H1 (cell line): ENCODE measurements around the gene POLR1H. TPM values are rescaled to one million over a fixed set of nuclear protein-coding genes. Genes with fewer than 3 reads are reported as not detected.

Source experiments
- CTCF ChIA-PET: fragments of 300-600 bp; sonication (Branson Sonifier 250); formaldehyde crosslinking; loops from one replicate; lab custom pipeline; 2021; ENCODE audit not compliant: partially characterized antibody; lab: Charles Lee
- POLR2A ChIA-PET: fragments of 300-600 bp; sonication (Branson Sonifier 250); formaldehyde crosslinking; loops from one replicate; lab custom pipeline; 2021; ENCODE audit warnings: inconsistent platforms; ENCODE audit not compliant: partially characterized antibody; lab: Charles Lee
- DNase-seq, 2 experiments: peaks; one replicate each; pipeline versions ENCODE4 v3.0.0 to v3.0.0-alpha.2; 2010 to 2022; ENCODE audit warnings: low spot score in 2 of 2, low read depth in 1 of 2, mixed read lengths in 1 of 2
- FAIRE-seq: peaks from 2 replicates; lab custom pipeline; 2011; peaks lifted over from hg19 to GRCh38; lab: Jason Lieb, UNC
- H2AFZ ChIP-seq: 2 replicates; pipeline ENCODE4 v1.8.1; 2012; ENCODE audit warnings: low read length, inconsistent platforms
- H2AK5ac ChIP-seq: 2 replicates; pipeline ENCODE4 v1.6.1; 2013; ENCODE audit warnings: low read depth, low read length
- H2BK120ac ChIP-seq: replicated peaks from 2 replicates; pipeline ENCODE3; 2013; ENCODE audit warnings: low read depth, low read length, inconsistent platforms
- H2BK12ac ChIP-seq: 2 replicates; pipeline ENCODE4 v1.6.1; 2013; ENCODE audit warnings: low read depth, low read length
- H2BK15ac ChIP-seq: 2 replicates; pipeline ENCODE4 v1.6.1; 2013; ENCODE audit warnings: low read length
- H2BK20ac ChIP-seq: 2 replicates; pipeline ENCODE4 v1.6.1; 2013; ENCODE audit warnings: low read length
- H2BK5ac ChIP-seq: 2 replicates; pipeline ENCODE4 v1.6.1; 2013; ENCODE audit warnings: low read depth, low read length
- H3K14ac ChIP-seq: 2 replicates; pipeline ENCODE4 v1.6.1; 2013; ENCODE audit warnings: inconsistent platforms; ENCODE audit not compliant: insufficient read length
- H3K18ac ChIP-seq: 2 replicates; pipeline ENCODE4 v1.6.1; 2013; ENCODE audit warnings: low read length; ENCODE audit errors: extremely low read depth
- H3K23ac ChIP-seq: 2 replicates; pipeline ENCODE4 v1.6.1; 2013; ENCODE audit warnings: inconsistent platforms; ENCODE audit not compliant: insufficient read length
- H3K23me2 ChIP-seq: 2 replicates; pipeline ENCODE4 v1.6.1; 2013; ENCODE audit warnings: low read depth, low read length
- H3K27ac ChIP-seq: 2 replicates; pipeline ENCODE4 v1.6.1; 2011; ENCODE audit warnings: low read depth, low read length, inconsistent platforms
- H3K27me3 ChIP-seq, 4 experiments: replicated peaks in 1 of 4; 1 replicate in 1 of 4; 2 replicates in 3 of 4; pipeline versions ENCODE4 v1.6.1 to v1.8.1; 2011 to 2013; ENCODE audit warnings: low read length in 3 of 4, mild to moderate bottlenecking in 3 of 4, inconsistent platforms in 2 of 4, mixed read lengths in 2 of 4, moderate library complexity in 1 of 4; ENCODE audit not compliant: control insufficient read depth in 3 of 4, insufficient read depth in 3 of 4; ENCODE audit errors: extremely low read depth in 1 of 4
- H3K36me3 ChIP-seq, 4 experiments: 2 replicates each; pipeline versions ENCODE4 v1.6.1 to v1.8.1; 2011 to 2013; ENCODE audit warnings: mild to moderate bottlenecking in 4 of 4, low read length in 3 of 4, moderate library complexity in 2 of 4, control low read depth in 1 of 4, inconsistent platforms in 1 of 4; ENCODE audit not compliant: insufficient read depth in 4 of 4, control insufficient read depth in 2 of 4
- H3K4ac ChIP-seq: replicated peaks from 2 replicates; pipeline ENCODE3; 2013; ENCODE audit warnings: low read length, low read depth, mixed read lengths, inconsistent platforms; ENCODE audit not compliant: insufficient read length
- H3K4me1 ChIP-seq, 4 experiments: replicated peaks in 1 of 4; 1 replicate in 1 of 4; 2 replicates in 3 of 4; pipeline versions ENCODE4 v1.6.1 to v1.8.1; 2011 to 2013; ENCODE audit warnings: low read length in 3 of 4, inconsistent platforms in 2 of 4, mixed read lengths in 1 of 4; ENCODE audit not compliant: insufficient read depth in 4 of 4, control insufficient read depth in 3 of 4
- H3K4me2 ChIP-seq, 2 experiments: 2 replicates each; pipeline versions ENCODE4 v1.6.1 to v1.8.1; 2011 to 2013; ENCODE audit warnings: low read depth in 2 of 2, low read length in 2 of 2, control low read depth in 1 of 2, inconsistent platforms in 1 of 2, mild to moderate bottlenecking in 1 of 2; ENCODE audit not compliant: insufficient read depth in 1 of 2
- H3K4me3 ChIP-seq, 4 experiments: fragments of 200-600, 300-600 bp in 1 of 4; sonication (generic), shearing (Covaris generic), sonication (Bioruptor Twin) in 1 of 4; 2 replicates each; pipeline versions ENCODE4 v1.5.1 to v1.8.1; 2011 to 2016; ENCODE audit warnings: low read length in 4 of 4, low read depth in 3 of 4, control low read depth in 2 of 4, inconsistent platforms in 2 of 4, mild to moderate bottlenecking in 2 of 4, mixed read lengths in 1 of 4, moderate library complexity in 1 of 4; ENCODE audit not compliant: insufficient read depth in 2 of 4; ENCODE audit errors: extremely low read depth in 1 of 4
- H3K56ac ChIP-seq: replicated peaks from 2 replicates; pipeline ENCODE3; 2013; ENCODE audit warnings: low read depth, mild to moderate bottlenecking, mixed read lengths, low read length, inconsistent platforms; ENCODE audit not compliant: insufficient read length
- H3K79me1 ChIP-seq: 2 replicates; pipeline ENCODE4 v1.6.1; 2013; ENCODE audit warnings: low read depth, low read length, control low read depth
- H3K79me2 ChIP-seq, 2 experiments: 2 replicates each; pipeline versions ENCODE4 v1.6.1 to v1.8.1; 2012 to 2013; ENCODE audit warnings: low read length in 2 of 2, mild to moderate bottlenecking in 2 of 2, inconsistent platforms in 1 of 2; ENCODE audit not compliant: insufficient read depth in 2 of 2, control insufficient read depth in 1 of 2
- H3K9ac ChIP-seq, 4 experiments: replicated peaks in 1 of 4; 1 replicate in 1 of 4; 2 replicates in 3 of 4; pipeline versions ENCODE4 v1.6.1 to v1.8.1; 2011 to 2013; ENCODE audit warnings: low read depth in 3 of 4, low read length in 3 of 4, control low read depth in 2 of 4, mild to moderate bottlenecking in 2 of 4, moderate library complexity in 2 of 4, inconsistent platforms in 1 of 4; ENCODE audit errors: extremely low read depth in 1 of 4
- H3K9me3 ChIP-seq, 2 experiments: 2 replicates each; pipeline versions ENCODE4 v1.6.1 to v1.8.1; 2012 to 2013; ENCODE audit warnings: mild to moderate bottlenecking in 2 of 2, moderate library complexity in 2 of 2, control low read depth in 1 of 2, inconsistent platforms in 1 of 2, low read depth in 1 of 2, low read length in 1 of 2, mixed read lengths in 1 of 2; ENCODE audit not compliant: insufficient read depth in 2 of 2
- H4K20me1 ChIP-seq, 2 experiments: replicated peaks in 1 of 2; 2 replicates each; pipeline versions ENCODE3 to v1.8.1; 2011 to 2013; ENCODE audit warnings: inconsistent platforms in 2 of 2, low read length in 2 of 2, mild to moderate bottlenecking in 1 of 2; ENCODE audit not compliant: insufficient read depth in 2 of 2, control insufficient read depth in 1 of 2
- H4K5ac ChIP-seq: 2 replicates; pipeline ENCODE4 v1.6.1; 2013; ENCODE audit warnings: low read length, low read depth, mixed read lengths, inconsistent platforms; ENCODE audit not compliant: insufficient read length
- H4K8ac ChIP-seq: 2 replicates; pipeline ENCODE4 v1.8.0; 2013; ENCODE audit warnings: mild to moderate bottlenecking, moderate library complexity, low read length, inconsistent platforms; ENCODE audit not compliant: insufficient read depth; ENCODE audit errors: extremely low read depth
- H4K91ac ChIP-seq: replicated peaks from 2 replicates; pipeline ENCODE3; 2013; ENCODE audit warnings: low read length, mixed read lengths, inconsistent platforms; ENCODE audit not compliant: insufficient read length
- BACH1 ChIP-seq: IDR thresholded peaks from 2 replicates; pipeline ENCODE4 v1.6.1; 2012; ENCODE audit warnings: low read length, improper control_type of control experiment
- BCL11A ChIP-seq, 2 experiments: IDR thresholded peaks; one replicate each; pipeline ENCODE4 v1.6.1; 2011; ENCODE audit warnings: low read depth in 2 of 2, low read length in 2 of 2, mild to moderate bottlenecking in 2 of 2
- EP300 ChIP-seq, 2 experiments: IDR thresholded peaks; 1 replicate in 1 of 2; 2 replicates in 1 of 2; pipeline ENCODE4 v1.6.1; 2011 to 2012; ENCODE audit warnings: low read depth in 2 of 2, low read length in 2 of 2, mild to moderate bottlenecking in 2 of 2, borderline replicate concordance in 1 of 2, inconsistent platforms in 1 of 2, moderate library complexity in 1 of 2
- EZH2 ChIP-seq: fragments of 200-600 bp; sonication (generic); IDR thresholded peaks from 2 replicates; pipeline ENCODE4 v1.7.1; 2012; ENCODE audit warnings: low read depth, mild to moderate bottlenecking, moderate library complexity, low read length, inconsistent platforms; ENCODE audit not compliant: severe bottlenecking
- JUN ChIP-seq: IDR thresholded peaks from 2 replicates; pipeline ENCODE4 v1.6.1; 2011; ENCODE audit warnings: low read depth, mild to moderate bottlenecking, improper control_type of control experiment, low read length
- NRF1 ChIP-seq: IDR thresholded peaks from 2 replicates; pipeline ENCODE4 v1.6.1; 2011; ENCODE audit warnings: mild to moderate bottlenecking, low read depth, low read length, improper control_type of control experiment
- POU5F1 ChIP-seq: IDR thresholded peaks from 2 replicates; pipeline ENCODE4 v1.6.1; 2011; ENCODE audit warnings: low read depth, mild to moderate bottlenecking, low read length, moderate library complexity
- RAD21 ChIP-seq, 2 experiments: IDR thresholded peaks in 1 of 2; conservative IDR thresholded peaks in 1 of 2; 2 replicates each; pipeline ENCODE4 v1.6.1; 2011; ENCODE audit warnings: low read depth in 2 of 2, low read length in 2 of 2, improper control_type of control experiment in 1 of 2, inconsistent platforms in 1 of 2, mild to moderate bottlenecking in 1 of 2, moderate library complexity in 1 of 2
- SAP30 ChIP-seq: fragments of 300-600 bp; sonication (generic); IDR thresholded peaks from 2 replicates; pipeline ENCODE4 v1.7.1; 2012; ENCODE audit warnings: low read length, moderate library complexity, mild to moderate bottlenecking, inconsistent platforms; ENCODE audit not compliant: insufficient read depth, insufficient replicate concordance
- SIX5 ChIP-seq: IDR thresholded peaks from 2 replicates; pipeline ENCODE4 v1.6.1; 2011; ENCODE audit warnings: mild to moderate bottlenecking, low read depth, low read length
- SP2 ChIP-seq: IDR thresholded peaks from 2 replicates; pipeline ENCODE4 v1.6.1; 2012; ENCODE audit warnings: mild to moderate bottlenecking, low read length, inconsistent platforms
- SUZ12 ChIP-seq: fragments of 200-600 bp; sonication (generic); IDR thresholded peaks from 2 replicates; pipeline ENCODE4 v1.6.1; 2012; ENCODE audit warnings: mild to moderate bottlenecking, inconsistent platforms, low read length, moderate library complexity, mixed read lengths
- TAF1 ChIP-seq: IDR thresholded peaks from 2 replicates; pipeline ENCODE4 v1.6.1; 2011; ENCODE audit warnings: mild to moderate bottlenecking, low read depth, low read length
- WGBS, 2 experiments: shearing (Covaris generic) in 1 of 2; methylation state at CpG; one replicate each; pipeline versions ENCODE4 v1.1.6 to v1.1.7; 2013 to 2015; ENCODE audit warnings: low lambda C conversion rate in 2 of 2, mixed read lengths in 2 of 2, inconsistent platforms in 1 of 2, low coverage in 1 of 2, missing lambda C conversion rate in 1 of 2; ENCODE audit not compliant: insufficient replicate concordance in 2 of 2, insufficient coverage in 1 of 2, insufficient read length in 1 of 2; ENCODE audit errors: extremely low coverage in 1 of 2, missing lambda C conversion rate in 1 of 2; 5-methylcytosine and 5-hydroxymethylcytosine counted together
- polyA plus RNA-seq, 7 experiments: library from polyadenylated mRNA; depleted of rRNA in 3 of 7; stranded (reverse) in 5 of 7; unstranded in 2 of 7; fragments of >200 nt in 5 of 7; fragments of 200-250 nt in 2 of 7; gene quantifications; 1 replicate in 5 of 7; 2 replicates in 1 of 7; 4 replicates in 1 of 7; pipeline versions ENCODE4 v1.2.1 to v1.2.3, GENCODE V29; 2011 to 2013; ENCODE audit warnings: missing spikeins in 2 of 7, mixed read lengths in 2 of 7
- total RNA-seq: library from RNA; stranded (reverse); fragmentation: NEBNext Ultra II Directional; extraction: Animal tissue kit (Norgen Biotek cat#: 25700); gene quantifications from 2 replicates; pipeline ENCODE4 v1.2.1, GENCODE V29; 2021

Gene POLR1H
- total and polyA plus RNA-seq, 2 of the 8 experiments (the other 6 are each of a cell fraction or from before 2014, with no cell fraction given) = 31.5 to 82.2 TPM

DNA sequence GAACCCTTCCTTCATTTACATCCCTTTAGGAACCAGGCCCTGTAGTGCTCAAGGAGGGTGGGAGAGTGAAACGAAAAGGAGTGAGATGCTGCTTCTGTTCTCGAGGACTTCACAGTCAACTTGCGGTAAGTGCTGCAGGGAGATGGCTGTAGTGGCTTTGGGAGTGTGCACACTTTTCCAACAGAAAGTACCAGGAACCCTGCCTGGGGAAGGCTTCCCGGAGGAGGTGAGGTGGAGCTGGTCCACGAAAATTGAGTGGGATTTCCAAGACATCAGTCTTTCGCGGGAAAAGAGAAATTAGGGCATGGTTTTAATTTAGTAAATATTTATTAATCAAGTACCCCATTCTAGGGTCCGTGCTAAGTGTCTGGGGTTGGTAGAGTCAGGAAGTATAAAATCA is 39.1 kb downstream of the POLR1H start:
- no peak overlapping the region for H2AFZ ChIP-seq
- H4K8ac ChIP-seq = no peak overlapping the region

More for the DNA sequence above, 39.1 kb downstream of the POLR1H start:
- H3K4me3 ChIP-seq = peak overlapping the region; percentile 36 to 65 (median 44); a peak in 5 of 8 replicates
- H4K5ac ChIP-seq = no peak overlapping the region
- no peaks in the 10 kb centered on the region for H3K9me3 ChIP-seq
- no peak overlapping the region for H2AK5ac ChIP-seq
- no peak overlapping the region for H3K9ac ChIP-seq
- no peaks in the 10 kb centered on the region for H3K79me2 ChIP-seq
- peaks cover 32 to 71% (median 64%) of the 10 kb centered on the region in 4 experiments for H3K27me3 ChIP-seq
- no peak overlapping the region for H3K56ac ChIP-seq
- no peaks in the 10 kb centered on the region for H4K20me1 ChIP-seq
- H3K18ac ChIP-seq = no peak overlapping the region; the same call in 1 of the 2 replicates
- H4K91ac ChIP-seq = no peak overlapping the region
- H3K27ac ChIP-seq = no peak overlapping the region
- no peak overlapping the region for H2BK5ac ChIP-seq
- peaks cover 3 to 15% (median 9%) of the 10 kb centered on the region in 4 experiments; a peak in 6 of 7 replicates for H3K4me1 ChIP-seq
- TF ChIP-seq SUZ12 = no peak
- no peak for TF ChIP-seq TAF1
- no peak for TF ChIP-seq NRF1
- TF ChIP-seq BCL11A (IDR thresholded peaks at IDR 0.05; ENCODE audit: low read depth in 2 of 2, low read length in 2 of 2) = no peak
- TF ChIP-seq SIX5 = no peak
- TF ChIP-seq RAD21 (IDR thresholded peaks at IDR 0.05 in 1 of 2, conservative IDR thresholded peaks at IDR 0.05 in 1 of 2; ENCODE audit: low read depth in 2 of 2, low read length in 2 of 2) = no peak
- no peak for TF ChIP-seq EP300 (IDR thresholded peaks at IDR 0.05; ENCODE audit: borderline replicate concordance in 1 of 2, low read depth in 2 of 2, low read length in 2 of 2)
- TF ChIP-seq BACH1 = no peak
- no peak for TF ChIP-seq SAP30
- no peak for TF ChIP-seq EZH2
- no peak for TF ChIP-seq JUN
- TF ChIP-seq SP2 = no peak
- TF ChIP-seq POU5F1 = no peak
- TF ChIP-seq, all 59 proteins: peak for 0
- POLR2A ChIA-PET = interaction anchor here (0.6 to 1.3 kb wide), 2 partner anchors 26 to 1061 kb away, joined by 3 read pairs; no protein-coding TSS in a partner anchor
- Histone ChIP-seq H3K23ac (no peak overlapping the region), H2BK120ac (no peak overlapping the region), H3K23me2 (peaks cover 10% of the 10 kb centered on the region), H2BK15ac (peak overlapping the region; percentile 67; the same call in 1 of the 2 replicates), H3K36me3 (no peaks in the 10 kb centered on the region), H3K14ac (no peak overlapping the region), H2BK12ac (no peak overlapping the region; the same call in 1 of the 2 replicates), H2BK20ac (no peak overlapping the region), H3K79me1 (no peaks in the 10 kb centered on the region), H3K4me2 (peak overlapping the region; percentile 69 to 79), H3K4ac (no peak overlapping the region)
- DNase-seq (no peak), FAIRE-seq (no peak)
- 24% methylated on average over 8 of the region's 8 CpGs; no CpG with 5 or more reads in 1 of the 2 experiments for WGBS, 2 experiments
- CTCF ChIA-PET = interaction anchor here (3.5 kb wide), 1 partner anchor 31 kb away, joined by 17 read pairs; no protein-coding TSS in a partner anchor
